RPMI8226 (cell line): ENCODE results near the gene ENOX1.

Experiments
- DNase-seq: peaks from one replicate; pipeline ENCODE4 v3.0.0-alpha.2; 2015

Gene ENOX1

DNA sequence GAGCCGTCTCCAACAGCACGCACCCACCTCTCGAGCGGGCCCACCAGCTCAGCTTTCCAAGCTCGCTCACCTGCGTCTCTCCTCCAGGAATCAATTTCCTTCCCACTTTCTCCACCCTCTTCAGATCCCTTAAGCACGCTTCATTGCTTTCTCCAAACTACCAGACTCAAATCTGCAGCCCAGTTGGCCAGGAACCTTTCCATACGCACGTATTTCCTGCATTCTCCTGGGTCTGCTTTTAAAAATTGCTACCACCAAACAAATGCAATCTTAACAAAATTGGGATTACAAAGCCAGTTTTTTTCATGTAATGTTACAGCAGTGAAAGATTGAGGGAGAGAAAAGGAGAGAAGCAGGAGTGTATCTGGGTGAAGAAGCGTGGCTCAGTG, 1.5 kb downstream of the ENOX1 start:
- no peak for DNase-seq

GRCh38 chr13:43784496-43784895, 2.3 kb downstream of the ENOX1 start:
- DNase-seq: no peak

- no peak for DNase-seq
Observed at GRCh38 chr13:43783820-43784219, 3.0 kb downstream of the ENOX1 start.

DNA sequence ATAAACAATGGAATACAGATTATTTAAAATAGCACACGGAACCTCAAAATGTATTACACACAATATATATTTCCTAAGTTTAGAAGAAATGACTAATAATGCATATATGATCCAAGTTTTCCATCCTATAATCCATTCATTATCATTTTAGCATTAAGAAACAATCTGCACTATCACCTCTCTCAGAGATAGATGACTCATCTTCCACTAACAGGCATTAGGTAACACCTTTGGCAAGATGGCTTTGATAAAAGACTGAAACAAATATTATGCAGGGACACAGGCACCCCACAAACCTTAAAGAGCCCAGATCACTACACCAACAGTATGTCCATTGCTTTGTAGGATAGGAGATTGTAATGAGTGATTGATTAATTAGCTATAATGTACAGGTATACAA, 4.1 kb downstream of the ENOX1 start:
- no peak for DNase-seq

DNA sequence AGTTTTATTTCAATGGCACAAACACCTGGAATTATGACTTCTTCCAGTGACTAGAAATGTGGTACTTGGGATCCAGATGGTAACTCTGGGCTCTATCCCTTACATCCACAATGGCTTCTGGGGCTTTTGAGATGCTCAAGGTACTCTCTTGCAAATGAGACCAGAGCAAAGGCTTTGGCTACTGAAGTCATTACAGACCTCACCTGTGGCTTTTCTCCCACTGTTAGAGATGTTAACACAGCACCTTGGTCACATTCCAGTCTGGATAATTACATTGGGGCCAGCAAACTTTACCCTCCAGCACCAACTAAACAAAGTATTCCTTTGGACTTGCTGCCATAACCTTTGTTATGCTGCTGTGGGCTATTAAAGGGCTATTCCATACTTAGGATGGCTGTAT, 6.1 kb downstream of the ENOX1 start:
- DNase-seq: no peak

DNA sequence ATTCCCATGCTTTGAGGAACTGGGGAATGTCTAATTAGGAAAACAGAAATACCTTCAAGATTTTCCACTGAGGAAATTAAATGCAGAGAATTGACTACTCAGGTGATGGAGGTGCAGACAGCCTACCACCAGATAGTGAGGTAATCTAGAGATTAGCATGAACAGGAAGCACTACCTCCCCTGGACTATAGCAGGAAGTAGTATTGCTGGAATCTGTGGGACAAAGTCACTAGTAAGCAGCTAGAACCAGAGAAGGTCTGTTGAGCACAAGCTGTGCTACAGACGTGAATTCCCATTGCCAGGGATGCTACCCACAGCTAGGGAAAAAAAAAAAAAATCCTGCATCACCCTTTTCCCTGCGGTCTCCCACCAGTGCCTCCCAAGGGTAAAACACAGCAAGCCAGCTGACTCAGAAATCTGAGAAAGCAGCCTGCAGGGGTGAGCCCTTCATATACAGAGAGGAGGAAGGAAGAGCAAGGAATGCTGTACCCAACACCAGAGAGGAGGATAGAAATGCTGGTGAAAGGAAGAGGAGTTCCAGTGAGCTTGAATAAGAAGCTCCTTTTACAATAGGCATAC, 10.2 kb downstream of the ENOX1 start:
- no peak for DNase-seq

GRCh38 chr13:43776006-43776405, 10.8 kb downstream of the ENOX1 start:
- DNase-seq: no peak

DNA sequence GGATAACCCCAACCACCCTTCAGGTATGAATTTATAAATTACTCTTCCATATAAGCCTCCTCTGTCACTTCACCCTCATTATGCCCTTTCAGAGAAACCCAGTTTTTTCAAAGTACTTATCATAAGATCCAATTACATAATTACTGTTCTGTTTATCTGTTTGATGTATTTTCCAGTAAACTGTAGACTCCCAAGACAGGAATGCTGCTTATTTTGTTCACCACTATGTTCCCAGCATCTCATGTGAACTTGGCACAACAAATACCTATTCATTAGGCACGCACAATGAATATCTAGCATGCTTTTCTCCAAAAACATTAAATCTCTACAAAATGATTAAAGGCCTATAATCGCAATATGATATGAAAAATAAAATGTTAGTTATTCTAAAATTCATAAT, 13.2 kb downstream of the ENOX1 start:
- DNase-seq: no peak

- DNase-seq: no peak
Observed at GRCh38 chr13:43770871-43771270, 15.9 kb downstream of the ENOX1 start.

GRCh38 chr13:43769529-43769928, 17.2 kb downstream of the ENOX1 start:
- DNase-seq: no peak

GRCh38 chr13:43767341-43767931, 19.3 kb downstream of the ENOX1 start:
- DNase-seq: no peak

DNA sequence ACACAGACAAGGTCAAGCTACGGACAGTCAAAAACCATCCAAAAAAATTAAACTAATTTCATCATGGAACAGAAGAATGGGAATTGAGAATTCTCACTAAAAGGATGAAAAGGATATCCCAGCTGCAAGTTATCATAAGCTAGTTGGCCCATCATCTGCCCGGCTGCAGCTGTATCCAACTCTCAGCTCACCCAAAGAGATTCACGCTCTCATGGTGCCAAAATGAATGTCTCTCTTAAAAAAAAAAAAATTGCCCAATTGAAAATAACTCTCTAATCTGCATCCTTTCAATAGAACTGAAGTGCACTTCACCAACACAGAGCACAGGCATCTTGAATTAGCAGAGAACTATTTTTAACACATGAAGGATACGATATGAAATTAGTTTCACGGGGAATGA, 20.0 kb downstream of the ENOX1 start:
- DNase-seq: no peak

DNA sequence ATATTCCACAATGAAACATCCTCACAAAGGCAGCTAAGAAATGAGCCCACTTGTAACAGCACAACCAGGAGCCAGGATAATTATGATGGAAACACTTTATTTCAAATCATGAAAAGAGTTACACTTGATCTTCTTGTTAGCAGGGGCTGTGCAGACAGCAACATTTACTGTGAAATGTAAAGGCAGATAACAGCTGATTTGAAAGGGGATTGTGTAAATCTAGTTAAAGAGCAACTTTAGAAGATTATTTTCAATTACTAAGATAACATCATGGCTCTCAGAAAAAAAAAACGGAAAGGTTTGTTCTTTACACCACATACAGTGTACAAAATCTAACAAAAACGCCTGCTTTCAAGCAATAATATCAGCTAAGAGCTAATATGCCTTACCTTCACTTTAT, 22.4 kb downstream of the ENOX1 start:
- no peak for DNase-seq

- no peak for DNase-seq
Observed at GRCh38 chr13:43763143-43763759, 23.5 kb downstream of the ENOX1 start.

DNA sequence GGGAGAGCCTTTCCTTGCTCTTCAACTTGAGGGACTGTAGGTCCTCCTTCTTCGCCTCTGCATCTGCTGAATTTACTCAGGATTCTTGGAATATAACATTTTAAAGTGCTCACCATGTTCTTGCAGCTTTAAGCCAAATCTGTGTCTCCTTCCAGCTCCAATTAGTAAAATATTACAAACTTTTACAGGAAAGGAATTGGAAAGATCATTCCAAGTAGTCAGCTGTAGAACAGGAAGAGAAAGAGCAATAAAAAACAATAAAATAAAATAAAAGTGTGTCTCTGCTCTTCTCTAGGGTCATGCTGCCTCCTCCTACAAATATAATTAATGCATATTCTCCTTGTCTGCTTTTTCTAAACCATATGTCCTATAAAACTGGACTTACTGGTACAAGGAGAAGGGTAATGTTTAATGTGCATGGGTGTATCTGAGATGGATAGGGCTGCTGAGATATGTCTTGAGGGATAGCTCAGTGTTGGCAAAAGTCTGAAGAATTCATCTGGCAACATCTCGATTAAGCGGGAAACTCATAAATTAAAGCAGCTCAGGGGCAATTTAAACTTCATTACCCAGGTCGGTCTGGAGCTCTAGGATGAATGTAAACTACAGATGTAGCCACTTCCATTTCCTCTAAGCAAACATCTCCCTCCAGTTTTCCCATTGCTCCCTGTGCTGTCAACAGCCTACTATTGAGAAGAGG, 25.0 kb downstream of the ENOX1 start:
- DNase-seq: no peak

DNA sequence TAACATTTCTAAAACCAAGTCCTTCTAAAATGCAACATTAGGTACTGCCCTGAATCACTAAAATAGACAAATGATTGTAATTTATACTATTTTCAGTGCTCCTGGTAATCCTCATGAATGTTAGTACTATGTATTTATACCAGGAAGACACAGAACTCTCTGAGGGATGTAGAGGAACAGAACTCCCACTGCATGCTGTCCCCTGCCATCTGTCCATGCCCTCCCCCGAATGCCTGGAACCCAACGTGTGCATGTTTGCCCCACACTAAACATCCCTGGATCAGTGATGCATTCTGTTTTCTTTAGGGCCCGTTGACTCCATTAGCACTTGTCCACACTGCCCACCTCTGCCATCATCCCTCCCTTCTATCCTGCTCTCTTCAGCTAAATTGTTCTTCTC, 26.5 kb downstream of the ENOX1 start:
- DNase-seq: no peak

DNA sequence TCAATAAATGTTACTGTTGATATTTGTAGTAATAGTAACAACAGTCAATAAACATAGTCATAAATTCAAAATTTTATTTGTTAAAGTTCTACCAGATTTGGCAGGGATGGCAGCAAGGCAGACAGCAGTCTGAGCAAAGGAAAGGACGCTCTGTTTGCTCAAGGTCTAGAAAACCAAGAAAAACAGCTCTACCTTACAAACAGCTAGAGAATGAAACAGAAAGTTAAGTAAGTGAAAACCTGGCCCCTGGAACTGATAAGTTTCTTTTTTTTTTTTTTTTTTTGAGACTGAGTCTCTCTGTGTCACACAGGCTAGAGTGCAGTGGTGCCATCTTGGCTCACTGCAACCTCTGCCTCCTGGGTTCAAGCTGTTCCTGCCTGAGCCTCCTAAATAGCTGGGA, 27.9 kb downstream of the ENOX1 start:
- DNase-seq: no peak

DNA sequence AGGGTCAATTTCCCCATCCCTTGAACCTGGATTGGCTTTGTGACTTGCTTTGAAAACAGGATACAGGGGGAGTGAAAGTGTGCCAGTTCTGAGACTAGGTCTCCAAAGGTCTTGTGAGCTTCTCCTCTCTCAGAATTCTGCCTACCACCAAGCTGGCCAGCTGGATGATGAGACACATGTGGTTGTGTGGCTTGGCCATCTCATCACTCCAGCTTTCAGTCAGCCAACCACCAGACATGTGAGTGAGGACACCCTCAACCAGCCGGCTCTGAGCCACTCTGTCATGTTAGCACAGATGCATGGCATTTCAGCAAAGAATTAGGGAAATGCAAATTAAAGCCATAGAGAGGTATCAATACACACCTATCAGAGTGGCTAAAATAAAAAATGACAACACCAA, 29.5 kb downstream of the ENOX1 start:
- DNase-seq: no peak

DNA sequence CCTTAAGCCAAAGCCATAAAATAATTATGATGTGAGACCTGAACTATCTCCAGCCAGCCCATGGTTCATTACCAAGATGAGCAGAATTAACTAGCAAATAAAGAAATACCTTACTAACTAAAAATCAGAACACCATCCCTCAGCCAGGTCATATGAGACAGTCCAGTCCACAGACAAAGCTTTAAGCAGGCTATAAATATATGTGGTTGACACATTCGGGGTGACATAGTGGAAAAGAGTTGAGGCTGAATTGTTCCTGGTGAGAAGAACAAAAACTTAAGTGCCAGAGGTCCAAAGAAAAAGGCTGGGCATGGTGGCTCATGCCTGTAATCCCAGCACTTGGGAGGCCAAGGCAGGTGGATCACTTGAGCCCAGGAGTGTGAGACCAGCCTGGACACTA, 30.9 kb downstream of the ENOX1 start:
- DNase-seq: no peak

DNA sequence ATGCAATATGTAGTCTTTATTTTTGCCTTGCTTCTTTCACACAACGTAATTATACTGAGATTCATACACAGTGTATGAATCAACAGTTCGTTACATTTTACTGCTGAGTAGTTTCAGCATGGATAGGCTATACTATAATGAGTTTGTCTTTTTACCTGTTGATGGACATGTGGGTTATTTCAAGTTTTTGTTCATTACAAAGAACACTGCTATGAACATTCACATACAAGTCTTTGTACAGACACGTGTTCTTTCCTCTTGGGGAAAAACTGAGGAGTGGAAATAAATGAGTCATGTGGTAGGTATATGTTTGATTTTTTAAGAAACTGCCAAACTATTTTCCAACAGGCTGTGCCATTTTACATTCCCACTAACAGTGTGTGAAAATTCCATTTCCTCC, 35.1 kb downstream of the ENOX1 start:
- DNase-seq: no peak

DNA sequence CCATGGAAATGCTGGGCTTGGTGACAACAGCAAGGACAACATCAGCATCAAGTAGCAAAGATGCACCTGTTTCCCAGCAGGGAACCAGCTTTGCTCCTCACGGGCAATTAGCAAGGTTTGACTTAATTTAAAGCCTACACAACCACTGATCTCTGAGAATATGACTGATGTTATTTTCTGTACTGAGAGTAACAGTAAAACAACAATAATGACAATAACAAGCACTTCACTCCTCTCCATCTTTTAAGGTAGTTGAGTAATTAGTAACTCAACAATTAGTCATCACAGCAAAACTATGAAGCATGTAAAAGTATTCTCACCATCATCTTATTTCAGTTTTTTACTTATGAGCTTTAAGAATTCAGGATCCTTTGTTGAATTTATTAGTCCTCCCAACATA, 37.3 kb downstream of the ENOX1 start:
- DNase-seq: no peak

- no peak for DNase-seq
Observed at GRCh38 chr13:43744261-43745031, 42.3 kb downstream of the ENOX1 start.

DNA sequence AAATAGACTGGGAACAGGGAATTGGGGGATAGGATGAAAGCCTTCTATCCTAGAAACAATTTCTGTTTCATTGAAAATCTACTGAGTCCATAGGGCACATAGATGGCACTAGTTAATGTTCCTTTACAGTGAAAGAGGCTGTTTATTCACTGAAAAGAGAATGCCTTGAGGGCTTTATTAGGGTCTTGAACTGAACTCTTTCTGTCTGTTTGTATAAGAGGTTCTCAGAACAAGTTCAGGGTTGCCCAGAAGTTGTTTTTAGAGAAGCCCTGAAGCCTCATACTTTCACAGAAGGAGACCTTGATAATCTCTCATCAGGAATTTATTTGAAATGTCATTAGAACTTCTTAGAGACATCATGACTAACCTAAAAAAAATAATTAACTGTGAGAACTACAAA, 43.9 kb downstream of the ENOX1 start:
- DNase-seq: no peak
